IgD-negative memory B cell (primary cell): ENCODE measurements around the gene LCE1C. TPM values are rescaled to one million over a fixed set of nuclear protein-coding genes. Genes with fewer than 3 reads are reported as not detected.

Experiments
- H3K27ac Mint-ChIP-seq, 3 donors: one replicate each; pipeline ENCODE4 v1.8.0; 2020 to 2022; ENCODE audit warnings: mild to moderate bottlenecking in 3 of 3, mixed read lengths in 3 of 3, moderate library complexity in 1 of 3
- H3K27me3 Mint-ChIP-seq: one replicate; pipeline ENCODE4 v1.8.0; 2021; ENCODE audit warnings: mixed read lengths
- H3K36me3 Mint-ChIP-seq: one replicate; pipeline ENCODE4 v1.8.0; 2020; ENCODE audit warnings: mild to moderate bottlenecking, mixed read lengths
- H3K4me1 Mint-ChIP-seq, 3 donors: one replicate each; pipeline ENCODE4 v1.8.0; 2020 to 2022; ENCODE audit warnings: mixed read lengths in 3 of 3, mild to moderate bottlenecking in 1 of 3
- H3K4me3 Mint-ChIP-seq, 4 donors: one replicate each; pipeline ENCODE4 v1.8.0; 2020 to 2022; ENCODE audit warnings: mild to moderate bottlenecking in 4 of 4, mixed read lengths in 4 of 4, moderate library complexity in 3 of 4
- H3K9me3 Mint-ChIP-seq, 3 donors: one replicate each; pipeline ENCODE4 v1.8.0; 2020 to 2021; ENCODE audit warnings: mixed read lengths in 3 of 3, mild to moderate bottlenecking in 1 of 3
- polyA plus RNA-seq: library from polyadenylated mRNA; unstranded; fragments of 300-500 nt; fragmentation: Illumina TruSeq; gene quantifications from one replicate; pipeline ENCODE4 v1.2.3, GENCODE V29; 2021

Gene LCE1C
- not detected for polyA plus RNA-seq

GRCh38 chr1:152806576-152806975 lies at the start of gene LCE1C:
Gene LCE1C, minus strand, starts transcription at chr1:152806651. Its CDS starts 1,173 bp downstream, at chr1:152805478.
- no peak within 1 kb of the TSS for H3K27ac Mint-ChIP-seq
- H3K36me3 Mint-ChIP-seq = no peaks in the 10 kb centered on the region
- H3K4me3 Mint-ChIP-seq = no peak within 1 kb of the TSS
- H3K27me3 Mint-ChIP-seq = peaks cover 7% of the 10 kb centered on the region
- H3K9me3 Mint-ChIP-seq = peaks cover 0 to 3% (median 0%) of the 10 kb centered on the region in 3 donors
- no peaks in the 10 kb centered on the region for H3K4me1 Mint-ChIP-seq

GRCh38 chr1:152855661-152856060 lies 49.2 kb upstream of the LCE1C start:
- Mint-ChIP-seq H3K36me3 (no peaks in the 10 kb centered on the region), H3K4me3 (no peak overlapping the region), H3K27me3 (peaks cover 12% of the 10 kb centered on the region), H3K4me1 (no peaks in the 10 kb centered on the region), H3K27ac (no peak overlapping the region), H3K9me3 (no peaks in the 10 kb centered on the region)

- no peaks in the 10 kb centered on the region for H3K4me1 Mint-ChIP-seq
- H3K9me3 Mint-ChIP-seq = no peaks in the 10 kb centered on the region
- H3K27me3 Mint-ChIP-seq = peaks cover 14% of the 10 kb centered on the region
- no peaks in the 10 kb centered on the region for H3K36me3 Mint-ChIP-seq
- H3K27ac Mint-ChIP-seq = no peak within 1 kb of the TSS
- H3K4me3 Mint-ChIP-seq = no peak within 1 kb of the TSS
Observed at GRCh38 chr1:152842556-152842955, 36.1 kb upstream of the LCE1C start, which contains the start of gene LCE6A. Gene LCE6A, plus strand, starts transcription at chr1:152842856. Its CDS starts 665 bp downstream, at chr1:152843521.

GRCh38 chr1:152836870-152837269 lies 30.4 kb upstream of the LCE1C start:
- Mint-ChIP-seq H3K36me3 (no peaks in the 10 kb centered on the region), H3K9me3 (no peaks in the 10 kb centered on the region), H3K27me3 (no peaks in the 10 kb centered on the region), H3K4me1 (no peaks in the 10 kb centered on the region), H3K27ac (no peak overlapping the region), H3K4me3 (no peak overlapping the region)

- Mint-ChIP-seq H3K9me3 (peaks cover 0 to 5% (median 2%) of the 10 kb centered on the region in 3 donors), H3K4me1 (no peaks in the 10 kb centered on the region), H3K27ac (no peak within 1 kb of the TSS), H3K4me3 (no peak within 1 kb of the TSS), H3K36me3 (peaks cover 1% of the 10 kb centered on the region), H3K27me3 (peaks cover 24% of the 10 kb centered on the region)
Observed at GRCh38 chr1:152827173-152827572, 20.7 kb upstream of the LCE1C start, which contains the start of gene LCE1A. Gene LCE1A, plus strand, starts transcription at chr1:152827473. Its CDS starts 0 bp downstream, at chr1:152827473.

GRCh38 chr1:152824964-152825363 lies 18.5 kb upstream of the LCE1C start:
- Mint-ChIP-seq H3K36me3 (peaks cover 1% of the 10 kb centered on the region), H3K27ac (no peak overlapping the region), H3K9me3 (peaks cover 0 to 2% (median 0%) of the 10 kb centered on the region in 3 donors), H3K4me3 (no peak overlapping the region), H3K4me1 (peaks cover 0 to 4% (median 3%) of the 10 kb centered on the region in 3 donors), H3K27me3 (peaks cover 19% of the 10 kb centered on the region)

GRCh38 chr1:152823294-152823693 lies 16.8 kb upstream of the LCE1C start:
- H3K4me1 Mint-ChIP-seq = peaks cover 0 to 4% (median 3%) of the 10 kb centered on the region in 3 donors
- no peak overlapping the region for H3K4me3 Mint-ChIP-seq
- no peak overlapping the region for H3K27ac Mint-ChIP-seq
- peaks cover 9% of the 10 kb centered on the region for H3K27me3 Mint-ChIP-seq
- H3K36me3 Mint-ChIP-seq = no peaks in the 10 kb centered on the region
- peaks cover 0 to 2% (median 0%) of the 10 kb centered on the region in 3 donors for H3K9me3 Mint-ChIP-seq

- peaks cover 0 to 4% (median 3%) of the 10 kb centered on the region in 3 donors for H3K4me1 Mint-ChIP-seq
- no peaks in the 10 kb centered on the region for H3K9me3 Mint-ChIP-seq
- H3K4me3 Mint-ChIP-seq = no peak overlapping the region
- no peaks in the 10 kb centered on the region for H3K27me3 Mint-ChIP-seq
- H3K27ac Mint-ChIP-seq = no peak overlapping the region
- H3K36me3 Mint-ChIP-seq = no peaks in the 10 kb centered on the region
Observed at GRCh38 chr1:152817309-152817708, 10.9 kb upstream of the LCE1C start.

- H3K9me3 Mint-ChIP-seq = peaks cover 0 to 3% (median 0%) of the 10 kb centered on the region in 3 donors
- no peaks in the 10 kb centered on the region for H3K36me3 Mint-ChIP-seq
- H3K4me1 Mint-ChIP-seq = no peaks in the 10 kb centered on the region
- no peak within 1 kb of the TSS for H3K4me3 Mint-ChIP-seq
- H3K27me3 Mint-ChIP-seq = peaks cover 3% of the 10 kb centered on the region
- H3K27ac Mint-ChIP-seq = no peak within 1 kb of the TSS
Observed at GRCh38 chr1:152811671-152812070, 5.2 kb upstream of the LCE1C start, which contains the start of gene LCE1B. Gene LCE1B, plus strand, starts transcription at chr1:152811971. Its CDS starts 476 bp downstream, at chr1:152812447.

- Mint-ChIP-seq H3K36me3 (no peaks in the 10 kb centered on the region), H3K9me3 (peaks cover 0 to 3% (median 0%) of the 10 kb centered on the region in 3 donors), H3K27me3 (peaks cover 3% of the 10 kb centered on the region), H3K4me3 (no peak overlapping the region), H3K27ac (no peak overlapping the region), H3K4me1 (no peaks in the 10 kb centered on the region)
Observed at GRCh38 chr1:152811050-152811449, 4.6 kb upstream of the LCE1C start.

GRCh38 chr1:152801333-152801732 lies 5.1 kb downstream of the LCE1C start:
- no peak overlapping the region for H3K27ac Mint-ChIP-seq
- H3K4me3 Mint-ChIP-seq = no peak overlapping the region
- H3K4me1 Mint-ChIP-seq = no peaks in the 10 kb centered on the region
- H3K9me3 Mint-ChIP-seq = peaks cover 0 to 2% (median 2%) of the 10 kb centered on the region in 3 donors
- H3K27me3 Mint-ChIP-seq = peaks cover 13% of the 10 kb centered on the region
- no peaks in the 10 kb centered on the region for H3K36me3 Mint-ChIP-seq

GRCh38 chr1:152796421-152796820 lies 10.0 kb downstream of the LCE1C start, which contains the start of gene LCE1D:
Gene LCE1D, plus strand, starts transcription at chr1:152796721. Its CDS starts 1,074 bp downstream, at chr1:152797795.
- Mint-ChIP-seq H3K9me3 (peaks cover 0 to 2% (median 2%) of the 10 kb centered on the region in 3 donors), H3K36me3 (no peaks in the 10 kb centered on the region), H3K4me3 (no peak within 1 kb of the TSS), H3K27ac (no peak within 1 kb of the TSS), H3K27me3 (peaks cover 11% of the 10 kb centered on the region), H3K4me1 (no peaks in the 10 kb centered on the region)

GRCh38 chr1:152795686-152796085 lies 10.8 kb downstream of the LCE1C start:
- no peaks in the 10 kb centered on the region for H3K4me1 Mint-ChIP-seq
- no peak overlapping the region for H3K4me3 Mint-ChIP-seq
- H3K36me3 Mint-ChIP-seq = no peaks in the 10 kb centered on the region
- H3K27me3 Mint-ChIP-seq = peaks cover 6% of the 10 kb centered on the region
- peaks cover 0 to 2% (median 2%) of the 10 kb centered on the region in 3 donors for H3K9me3 Mint-ChIP-seq
- no peak overlapping the region for H3K27ac Mint-ChIP-seq

- Mint-ChIP-seq H3K4me3 (no peak within 1 kb of the TSS), H3K9me3 (no peaks in the 10 kb centered on the region), H3K36me3 (no peaks in the 10 kb centered on the region), H3K27me3 (peaks cover 8% of the 10 kb centered on the region), H3K27ac (no peak within 1 kb of the TSS), H3K4me1 (no peaks in the 10 kb centered on the region)
Observed at GRCh38 chr1:152786077-152786476, 20.4 kb downstream of the LCE1C start, which contains the start of gene LCE1E. Gene LCE1E, plus strand, starts transcription at chr1:152786257. Its CDS starts 1,043 bp downstream, at chr1:152787300.

GRCh38 chr1:152783095-152783494 lies 23.4 kb downstream of the LCE1C start:
- Mint-ChIP-seq H3K27ac (no peak overlapping the region), H3K4me1 (no peaks in the 10 kb centered on the region), H3K36me3 (no peaks in the 10 kb centered on the region), H3K27me3 (peaks cover 4% of the 10 kb centered on the region), H3K9me3 (no peaks in the 10 kb centered on the region), H3K4me3 (no peak overlapping the region)

GRCh38 chr1:152777510-152778137 lies 28.8 kb downstream of the LCE1C start:
- H3K4me3 Mint-ChIP-seq = no peak overlapping the region
- peaks cover 2% of the 10 kb centered on the region for H3K36me3 Mint-ChIP-seq
- peak overlapping the region in 1 of 3 donors; percentile 53 for H3K27ac Mint-ChIP-seq
- peaks cover 7% of the 10 kb centered on the region for H3K27me3 Mint-ChIP-seq
- H3K4me1 Mint-ChIP-seq = peaks cover 0 to 2% (median 0%) of the 10 kb centered on the region in 3 donors
- peaks cover 0 to 2% (median 2%) of the 10 kb centered on the region in 3 donors for H3K9me3 Mint-ChIP-seq
